ENCODE data around the gene TMED6. TPM values are rescaled to one million over a fixed set of nuclear protein-coding genes. Genes with fewer than 3 reads are reported as not detected.
A peak's percentile ranks its signal among the peaks of the same experiment; 100 is the strongest.

TMED6 gene
- total RNA-seq, 1 experiment from 2014 or later: 0.91 TPM

GRCh38 chr16:69399361-69399760 lies 47.8 kb upstream of the TMED6 start:
- Histone ChIP-seq H3K4me2 (ENCODE audit: low read length) (peak overlapping the region; percentile 69), H3K9ac (ENCODE audit: low read length) (peak overlapping the region; percentile 53), H3K36me3 (ENCODE audit: control insufficient read depth in 1 of 2, insufficient read depth in 2 of 2, low read length in 2 of 2) (no peaks in the 10 kb centered on the region), H3K27me3 (ENCODE audit: insufficient read depth, low read length) (no peaks in the 10 kb centered on the region), H3K4me3 (replicated peaks in 1 of 2; ENCODE audit: low read depth in 1 of 2, low read length in 2 of 2) (peak overlapping the region in 1 of 2 experiments; percentile 36; a peak in 1 of 4 replicates), H4K20me1 (ENCODE audit: insufficient read depth) (no peaks in the 10 kb centered on the region), H3K79me2 (ENCODE audit: insufficient read depth, low read length) (peaks cover 15% of the 10 kb centered on the region), H3K9me3 (ENCODE audit: control insufficient read depth in 1 of 2, insufficient read depth in 1 of 2, low read depth in 1 of 2, low read length in 2 of 2) (no peaks in the 10 kb centered on the region), H3K27ac (ENCODE audit: low read depth, low read length) (peak overlapping the region; percentile 99), H3K4me1 (ENCODE audit: control insufficient read depth in 1 of 2, insufficient read depth in 2 of 2, low read length in 2 of 2) (peaks cover 88 to 98% of the 10 kb centered on the region in 2 experiments), H3K9me2 (ENCODE audit: insufficient read depth) (no peaks in the 10 kb centered on the region), H2AFZ (ENCODE audit: low read depth, low read length, poor library complexity, severe bottlenecking) (no peak overlapping the region)
- ATAC-seq (no peak), DNase-seq (ENCODE audit: low read depth, low spot score) (no peak)
- TF ChIP-seq CTCF (IDR thresholded peaks at IDR 0.05 in 2 of 3, conservative IDR thresholded peaks at IDR 0.05 in 1 of 3; ENCODE audit: borderline replicate concordance in 1 of 3, insufficient read depth in 1 of 3, low read depth in 2 of 3, low read length in 2 of 3): no peak
- no peak for TF ChIP-seq REST (IDR thresholded peaks at IDR 0.05; ENCODE audit: low read depth)
- no peak for TF ChIP-seq POLR2AphosphoS5 (IDR thresholded peaks at IDR 0.05; ENCODE audit: low read depth, low read length)
- TF ChIP-seq FOSL1 (IDR thresholded peaks at IDR 0.05; ENCODE audit: low read depth): no peak
- TF ChIP-seq CEBPB (IDR thresholded peaks at IDR 0.05; ENCODE audit: low read depth): no peak
- TF ChIP-seq RAD21 (IDR thresholded peaks at IDR 0.05; ENCODE audit: low read depth): no peak
- no peak for TF ChIP-seq ZNF274 (IDR thresholded peaks at IDR 0.05; ENCODE audit: low read depth, low read length)
- TF ChIP-seq YY1 (IDR thresholded peaks at IDR 0.05; ENCODE audit: extremely low read depth, insufficient replicate concordance, low read depth, low read length): no peak
- no peak for TF ChIP-seq JUND (IDR thresholded peaks at IDR 0.05)
- TF ChIP-seq ELF1 (IDR thresholded peaks at IDR 0.05; ENCODE audit: borderline replicate concordance, low read depth): no peak
- no peak for TF ChIP-seq EZH2 (IDR thresholded peaks at IDR 0.05)
- TF ChIP-seq EZH2phosphoT487 (IDR thresholded peaks at IDR 0.05; ENCODE audit: borderline replicate concordance): no peak
- TF ChIP-seq SIN3A (IDR thresholded peaks at IDR 0.05; ENCODE audit: low read depth): no peak
- no peak for TF ChIP-seq CBX3 (IDR thresholded peaks at IDR 0.05; ENCODE audit: low read depth)
- TF ChIP-seq MAX (IDR thresholded peaks at IDR 0.05): no peak
- intact Hi-C loops (cut with micrococcal nuclease): loop anchor here (2.0 to 5.0 kb wide), 3 partner anchors 78 to 355 kb away; partner anchors contain the start of genes NFAT5 and NOB1
- RAD21 ChIA-PET (ENCODE audit: low non-redundant PET in 1 of 2, low total read pairs in 2 of 2, uncharacterized antibody in 2 of 2, unreplicated experiment in 2 of 2): interaction anchor here in 1 of 2 experiments (0.6 kb wide), 1 partner anchor 27 kb away, joined by 3 read pairs; no protein-coding TSS in a partner anchor
- POLR2A ChIA-PET: interaction anchor here (1.0 to 5.7 kb wide), 4 partner anchors 9 to 130 kb away, joined by 4 to 65 read pairs (median 10); no protein-coding TSS in a partner anchor
- BruUV-seq (replicated peaks): no TSS peak
- CTCF ChIA-PET: interaction anchor here (1.7 to 3.9 kb wide), 2 partner anchors 18 to 355 kb away, joined by 4 to 20 read pairs; partner anchors contain the start of gene NOB1
